ENCODE measurements around the gene COLEC11. TPM values are rescaled to one million over a fixed set of nuclear protein-coding genes. Genes with fewer than 3 reads are reported as not detected.
A peak's percentile ranks its signal among the peaks of the same experiment; 100 is the strongest.

Gene COLEC11
- total and polyA plus RNA-seq, 2 of the 13 experiments (the other 11 are each of a cell fraction or from before 2014, with no cell fraction given), result 1.5 to 3.0 TPM

DNA sequence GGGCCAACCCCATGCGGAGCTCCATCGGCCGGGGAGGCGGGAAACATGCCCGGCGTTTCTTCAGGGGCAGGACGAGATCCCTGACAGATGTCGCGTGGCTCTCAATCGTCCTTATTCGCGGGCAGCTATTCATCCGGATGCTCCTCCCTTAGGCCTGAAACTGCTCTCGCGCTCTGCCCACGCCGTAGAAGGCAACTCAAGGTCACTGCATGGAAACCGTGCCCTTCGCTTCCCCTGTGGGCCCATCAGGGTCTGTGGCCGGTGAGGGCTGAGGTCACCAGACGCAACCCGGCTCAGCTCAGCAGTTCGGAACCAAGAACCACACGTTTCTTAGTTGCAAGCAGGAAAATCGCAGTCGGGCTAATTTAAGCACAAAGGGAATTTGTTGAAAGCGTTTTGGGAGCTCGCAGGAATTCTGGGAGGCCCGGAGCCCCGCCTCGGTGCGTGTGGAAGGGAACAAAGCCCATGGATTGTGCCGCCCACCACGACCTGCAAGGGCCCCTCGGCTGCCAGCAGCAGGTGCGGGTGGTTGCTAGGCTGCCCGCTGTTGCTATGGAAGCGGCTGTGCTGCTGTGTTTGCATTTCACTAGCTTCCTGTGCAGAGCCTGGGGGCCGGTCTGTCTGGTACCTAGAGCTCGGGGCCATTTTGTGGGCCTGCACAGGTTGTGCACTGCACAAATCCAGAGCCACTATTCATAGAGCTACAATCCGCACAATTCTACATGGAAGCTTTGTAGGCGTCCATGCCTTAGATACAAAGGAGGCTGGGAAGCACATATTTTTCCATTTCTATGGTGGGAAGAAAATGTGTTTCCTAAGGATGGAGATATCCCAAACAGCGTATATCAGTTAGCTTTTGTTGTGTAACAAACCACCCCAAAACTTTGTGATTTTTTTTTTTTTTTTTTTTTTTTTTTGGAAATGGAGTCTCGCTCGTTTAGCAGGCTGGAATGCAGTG lies 57.1 kb downstream of the COLEC11 start (continued):
- TF ChIP-seq MYC (CRISPR knock-in tag; IDR thresholded peaks at IDR 0.05; ENCODE audit: borderline replicate concordance) (no peak; the same call in 1 of the 2 replicates), ETV5 (CRISPR knock-in tag; IDR thresholded peaks at IDR 0.05; ENCODE audit: borderline replicate concordance) (peak; percentile 88), IRX3 (CRISPR knock-in tag; IDR thresholded peaks at IDR 0.05; ENCODE audit: borderline replicate concordance, low read depth) (no peak), MLLT10 (CRISPR knock-in tag; IDR thresholded peaks at IDR 0.05) (no peak), ZNF335 (CRISPR knock-in tag; IDR thresholded peaks at IDR 0.05) (no peak), JUNB (CRISPR knock-in tag; IDR thresholded peaks at IDR 0.05; ENCODE audit: borderline replicate concordance) (no peak), RARG (CRISPR knock-in tag; IDR thresholded peaks at IDR 0.05; ENCODE audit: low read depth) (no peak), DZIP1 (CRISPR knock-in tag; IDR thresholded peaks at IDR 0.05) (no peak), KIAA2018 (CRISPR knock-in tag; IDR thresholded peaks at IDR 0.05; ENCODE audit: borderline replicate concordance) (no peak), ZSCAN20 (CRISPR knock-in tag; IDR thresholded peaks at IDR 0.05; ENCODE audit: borderline replicate concordance) (no peak)
- TF ChIP-seq, protein P1, sequence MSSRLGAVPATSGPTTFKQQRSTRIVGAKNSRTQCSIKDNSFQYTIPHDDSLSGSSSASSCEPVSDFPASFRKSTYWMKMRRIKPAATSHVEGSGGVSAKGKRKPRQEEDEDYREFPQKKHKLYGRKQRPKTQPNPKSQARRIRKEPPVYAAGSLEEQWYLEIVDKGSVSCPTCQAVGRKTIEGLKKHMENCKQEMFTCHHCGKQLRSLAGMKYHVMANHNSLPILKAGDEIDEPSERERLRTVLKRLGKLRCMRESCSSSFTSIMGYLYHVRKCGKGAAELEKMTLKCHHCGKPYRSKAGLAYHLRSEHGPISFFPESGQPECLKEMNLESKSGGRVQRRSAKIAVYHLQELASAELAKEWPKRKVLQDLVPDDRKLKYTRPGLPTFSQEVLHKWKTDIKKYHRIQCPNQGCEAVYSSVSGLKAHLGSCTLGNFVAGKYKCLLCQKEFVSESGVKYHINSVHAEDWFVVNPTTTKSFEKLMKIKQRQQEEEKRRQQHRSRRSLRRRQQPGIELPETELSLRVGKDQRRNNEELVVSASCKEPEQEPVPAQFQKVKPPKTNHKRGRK (CRISPR knock-in tag; IDR thresholded peaks at IDR 0.05), result no peak
- TF ChIP-seq, protein P2, sequence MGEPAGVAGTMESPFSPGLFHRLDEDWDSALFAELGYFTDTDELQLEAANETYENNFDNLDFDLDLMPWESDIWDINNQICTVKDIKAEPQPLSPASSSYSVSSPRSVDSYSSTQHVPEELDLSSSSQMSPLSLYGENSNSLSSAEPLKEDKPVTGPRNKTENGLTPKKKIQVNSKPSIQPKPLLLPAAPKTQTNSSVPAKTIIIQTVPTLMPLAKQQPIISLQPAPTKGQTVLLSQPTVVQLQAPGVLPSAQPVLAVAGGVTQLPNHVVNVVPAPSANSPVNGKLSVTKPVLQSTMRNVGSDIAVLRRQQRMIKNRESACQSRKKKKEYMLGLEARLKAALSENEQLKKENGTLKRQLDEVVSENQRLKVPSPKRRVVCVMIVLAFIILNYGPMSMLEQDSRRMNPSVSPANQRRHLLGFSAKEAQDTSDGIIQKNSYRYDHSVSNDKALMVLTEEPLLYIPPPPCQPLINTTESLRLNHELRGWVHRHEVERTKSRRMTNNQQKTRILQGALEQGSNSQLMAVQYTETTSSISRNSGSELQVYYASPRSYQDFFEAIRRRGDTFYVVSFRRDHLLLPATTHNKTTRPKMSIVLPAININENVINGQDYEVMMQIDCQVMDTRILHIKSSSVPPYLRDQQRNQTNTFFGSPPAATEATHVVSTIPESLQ (CRISPR knock-in tag; conservative IDR thresholded peaks at IDR 0.05), result no peak
